Panc1 (cell line): ENCODE measurements around the gene DAPK1. TPM values are rescaled to one million over a fixed set of nuclear protein-coding genes. Genes with fewer than 3 reads are reported as not detected.

ENCODE experiments used
- ATAC-seq: fragments of 200-7000 bp; cut with Tn5 transposase; 2 replicates; pipeline ENCODE4 v1.9.1; 2020; ENCODE audit warnings: mild to moderate bottlenecking, moderate library complexity
- BruUV-seq: library from RNA; stranded (reverse); fragments of 400-500 nt; replicated peaks from 2 replicates; lab custom pipeline; 2021; lab: Mats Ljungman, UMichigan
- CTCF ChIA-PET: fragments of 300-600 bp; sonication (Branson Sonifier 250); formaldehyde crosslinking; loops from one replicate; lab custom pipeline; 2022; ENCODE audit warnings: antibody characterized with exemption; lab: Charles Lee
- POLR2A ChIA-PET: fragments of 300-600 bp; sonication (Branson Sonifier 250); formaldehyde crosslinking; loops from one replicate; lab custom pipeline; 2022; ENCODE audit warnings: antibody characterized with exemption; lab: Charles Lee
- DNase-seq: peaks from one replicate; pipeline ENCODE4 v3.0.0-alpha.2; 2010; ENCODE audit warnings: low read depth, low spot score
- H3K27ac ChIP-seq: 2 replicates; pipeline ENCODE4 v1.5.1; 2011; ENCODE audit warnings: mild to moderate bottlenecking, low read length, inconsistent platforms
- H3K27me3 ChIP-seq: fragments of 200-500 bp; sonication (Bioruptor generic); 2 replicates; pipeline ENCODE4 v1.6.0; 2014; ENCODE audit warnings: low read length, inconsistent platforms; ENCODE audit not compliant: control insufficient read depth, insufficient read depth
- H3K36me3 ChIP-seq: fragments of 200-500 bp; sonication (Bioruptor generic); 2 replicates; pipeline ENCODE4 v1.5.1; 2014; ENCODE audit warnings: inconsistent platforms, mild to moderate bottlenecking, low read length, moderate library complexity; ENCODE audit not compliant: control insufficient read depth, insufficient read depth
- H3K4me1 ChIP-seq: 2 replicates; pipeline ENCODE4 v1.5.1; 2011; ENCODE audit warnings: inconsistent platforms, mild to moderate bottlenecking, low read length, moderate library complexity; ENCODE audit not compliant: control insufficient read depth, insufficient read depth
- H3K4me3 ChIP-seq, 2 experiments: 2 replicates each; pipeline ENCODE4 v1.5.1; 2011 to 2012; ENCODE audit warnings: low read depth in 2 of 2, low read length in 2 of 2, mild to moderate bottlenecking in 2 of 2, inconsistent platforms in 1 of 2, moderate library complexity in 1 of 2
- H3K9me3 ChIP-seq: fragments of 200-500 bp; sonication (Bioruptor generic); 2 replicates; pipeline ENCODE4 v1.5.1; 2014; ENCODE audit warnings: low read depth, mild to moderate bottlenecking, inconsistent platforms, low read length, moderate library complexity; ENCODE audit not compliant: control insufficient read depth, insufficient read depth
- POLR2AphosphoS5 ChIP-seq: IDR thresholded peaks from 2 replicates; pipeline ENCODE4 v1.6.1; 2012; ENCODE audit warnings: mild to moderate bottlenecking, low read depth, low read length, moderate library complexity
- SIN3A ChIP-seq: IDR thresholded peaks from 2 replicates; pipeline ENCODE4 v1.6.1; 2012; ENCODE audit warnings: low read depth, mild to moderate bottlenecking, low read length, moderate library complexity, borderline replicate concordance; ENCODE audit not compliant: insufficient read depth
- TCF7L2 ChIP-seq: IDR thresholded peaks from 2 replicates; pipeline ENCODE4 v1.6.1; 2011; ENCODE audit warnings: mild to moderate bottlenecking, low read depth, low read length, inconsistent platforms
- in situ Hi-C: cut with HindIII; loops from 2 replicates; pipeline ENCODE4 v1.10.0; 2016; ENCODE audit warnings: low sequenced_read_pairs, low pct_unique_long_range_greater_than_20kb
- intact Hi-C: fragments of 100-400 bp; cut with micrococcal nuclease; formaldehyde crosslinking; loops from one replicate; pipeline ENCODE4 v1.10.0; 2022; ENCODE audit not compliant: unreplicated experiment
- total RNA-seq: library from RNA; stranded (reverse); gene quantifications from one replicate; pipeline ENCODE4 v1.2.1, GENCODE V29; 2021; ENCODE audit not compliant: unreplicated experiment
- TF ChIP-seq, protein P1 (sequence below): fragments of 450-650 bp; IDR thresholded peaks from 2 replicates; pipeline ENCODE4 v1.5.1; 2017; ENCODE audit warnings: mild to moderate bottlenecking
- TF ChIP-seq, protein P2 (sequence below), 2 experiments: IDR thresholded peaks; 2 replicates each; pipeline ENCODE4 v1.6.1; 2011 to 2012; ENCODE audit warnings: low read depth in 2 of 2, control low read depth in 1 of 2, low read length in 1 of 2, mild to moderate bottlenecking in 1 of 2, moderate library complexity in 1 of 2; ENCODE audit not compliant: insufficient read depth in 1 of 2

Gene DAPK1
- total RNA-seq, 1 experiment from 2014 or later = 0.87 TPM

DNA sequence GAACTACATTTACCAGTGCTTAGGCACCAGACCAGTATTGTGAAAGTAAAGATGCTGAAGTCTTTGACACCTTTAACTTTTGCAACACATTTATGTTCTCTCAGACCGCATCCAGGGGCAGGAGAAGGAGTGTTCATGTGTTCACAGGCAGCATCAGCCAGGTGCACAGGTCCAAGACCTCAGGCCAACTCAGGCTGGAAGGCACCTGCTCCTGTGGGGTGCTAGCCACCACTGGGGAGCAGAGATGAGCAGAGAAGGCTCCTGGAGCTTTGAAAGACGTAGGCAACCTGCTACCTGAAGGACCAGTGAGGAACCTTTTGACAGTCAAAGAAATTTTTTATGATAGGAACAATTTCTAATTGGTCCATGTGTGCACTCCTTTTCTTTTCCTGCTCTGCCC is 35.6 kb downstream of the DAPK1 start:
- intact Hi-C loops (no loop called here), in situ Hi-C loops (no loop called here)
- Histone ChIP-seq H3K27ac (no peak overlapping the region), H3K4me3 (no peak overlapping the region), H3K36me3 (no peaks in the 10 kb centered on the region), H3K4me1 (no peaks in the 10 kb centered on the region), H3K27me3 (no peaks in the 10 kb centered on the region), H3K9me3 (no peaks in the 10 kb centered on the region)
- DNase-seq (no peak), ATAC-seq (no peak)
- CTCF ChIA-PET = no interaction called here
- BruUV-seq = no TSS peak
- POLR2A ChIA-PET = no interaction called here
- TF ChIP-seq, protein P1, sequence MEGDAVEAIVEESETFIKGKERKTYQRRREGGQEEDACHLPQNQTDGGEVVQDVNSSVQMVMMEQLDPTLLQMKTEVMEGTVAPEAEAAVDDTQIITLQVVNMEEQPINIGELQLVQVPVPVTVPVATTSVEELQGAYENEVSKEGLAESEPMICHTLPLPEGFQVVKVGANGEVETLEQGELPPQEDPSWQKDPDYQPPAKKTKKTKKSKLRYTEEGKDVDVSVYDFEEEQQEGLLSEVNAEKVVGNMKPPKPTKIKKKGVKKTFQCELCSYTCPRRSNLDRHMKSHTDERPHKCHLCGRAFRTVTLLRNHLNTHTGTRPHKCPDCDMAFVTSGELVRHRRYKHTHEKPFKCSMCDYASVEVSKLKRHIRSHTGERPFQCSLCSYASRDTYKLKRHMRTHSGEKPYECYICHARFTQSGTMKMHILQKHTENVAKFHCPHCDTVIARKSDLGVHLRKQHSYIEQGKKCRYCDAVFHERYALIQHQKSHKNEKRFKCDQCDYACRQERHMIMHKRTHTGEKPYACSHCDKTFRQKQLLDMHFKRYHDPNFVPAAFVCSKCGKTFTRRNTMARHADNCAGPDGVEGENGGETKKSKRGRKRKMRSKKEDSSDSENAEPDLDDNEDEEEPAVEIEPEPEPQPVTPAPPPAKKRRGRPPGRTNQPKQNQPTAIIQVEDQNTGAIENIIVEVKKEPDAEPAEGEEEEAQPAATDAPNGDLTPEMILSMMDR = no peak

DNA sequence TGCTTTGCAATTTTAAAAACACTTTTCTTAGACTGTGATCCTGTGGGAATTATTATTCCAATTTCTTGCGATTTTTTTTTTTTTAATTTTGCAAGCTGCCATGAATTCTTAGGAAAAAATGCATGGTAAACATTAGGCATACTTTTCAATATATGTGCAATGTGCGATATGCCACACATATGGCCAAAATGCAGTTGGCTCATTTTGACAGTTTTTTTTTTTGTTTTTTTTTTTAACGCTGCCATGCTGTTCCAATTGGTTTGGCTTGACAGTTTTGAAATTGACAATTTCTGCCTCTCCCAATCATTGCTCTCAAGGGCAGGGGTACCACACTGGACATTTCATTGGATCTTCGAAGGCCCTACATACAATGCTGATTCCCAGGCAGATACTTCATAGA is 36.4 kb downstream of the DAPK1 start:
- Histone ChIP-seq H3K4me3 (no peak overlapping the region), H3K27me3 (no peaks in the 10 kb centered on the region), H3K36me3 (no peaks in the 10 kb centered on the region), H3K9me3 (no peaks in the 10 kb centered on the region), H3K4me1 (no peaks in the 10 kb centered on the region), H3K27ac (no peak overlapping the region)
- BruUV-seq = no TSS peak
- ChIA-PET CTCF (no interaction called here), POLR2A (no interaction called here)
- no peak for DNase-seq
- in situ Hi-C loops = no loop called here
- no peak for ATAC-seq
- TF ChIP-seq, protein P1 = no peak
- TF ChIP-seq SIN3A (no peak), TCF7L2 (no peak), POLR2AphosphoS5 (no peak)
- TF ChIP-seq, protein P2, sequence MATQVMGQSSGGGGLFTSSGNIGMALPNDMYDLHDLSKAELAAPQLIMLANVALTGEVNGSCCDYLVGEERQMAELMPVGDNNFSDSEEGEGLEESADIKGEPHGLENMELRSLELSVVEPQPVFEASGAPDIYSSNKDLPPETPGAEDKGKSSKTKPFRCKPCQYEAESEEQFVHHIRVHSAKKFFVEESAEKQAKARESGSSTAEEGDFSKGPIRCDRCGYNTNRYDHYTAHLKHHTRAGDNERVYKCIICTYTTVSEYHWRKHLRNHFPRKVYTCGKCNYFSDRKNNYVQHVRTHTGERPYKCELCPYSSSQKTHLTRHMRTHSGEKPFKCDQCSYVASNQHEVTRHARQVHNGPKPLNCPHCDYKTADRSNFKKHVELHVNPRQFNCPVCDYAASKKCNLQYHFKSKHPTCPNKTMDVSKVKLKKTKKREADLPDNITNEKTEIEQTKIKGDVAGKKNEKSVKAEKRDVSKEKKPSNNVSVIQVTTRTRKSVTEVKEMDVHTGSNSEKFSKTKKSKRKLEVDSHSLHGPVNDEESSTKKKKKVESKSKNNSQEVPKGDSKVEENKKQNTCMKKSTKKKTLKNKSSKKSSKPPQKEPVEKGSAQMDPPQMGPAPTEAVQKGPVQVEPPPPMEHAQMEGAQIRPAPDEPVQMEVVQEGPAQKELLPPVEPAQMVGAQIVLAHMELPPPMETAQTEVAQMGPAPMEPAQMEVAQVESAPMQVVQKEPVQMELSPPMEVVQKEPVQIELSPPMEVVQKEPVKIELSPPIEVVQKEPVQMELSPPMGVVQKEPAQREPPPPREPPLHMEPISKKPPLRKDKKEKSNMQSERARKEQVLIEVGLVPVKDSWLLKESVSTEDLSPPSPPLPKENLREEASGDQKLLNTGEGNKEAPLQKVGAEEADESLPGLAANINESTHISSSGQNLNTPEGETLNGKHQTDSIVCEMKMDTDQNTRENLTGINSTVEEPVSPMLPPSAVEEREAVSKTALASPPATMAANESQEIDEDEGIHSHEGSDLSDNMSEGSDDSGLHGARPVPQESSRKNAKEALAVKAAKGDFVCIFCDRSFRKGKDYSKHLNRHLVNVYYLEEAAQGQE (IDR thresholded peaks at IDR 0.05; ENCODE audit: insufficient read depth in 1 of 2, low read depth in 2 of 2, low read length in 1 of 2) = no peak
- intact Hi-C loops = no loop called here

DNA sequence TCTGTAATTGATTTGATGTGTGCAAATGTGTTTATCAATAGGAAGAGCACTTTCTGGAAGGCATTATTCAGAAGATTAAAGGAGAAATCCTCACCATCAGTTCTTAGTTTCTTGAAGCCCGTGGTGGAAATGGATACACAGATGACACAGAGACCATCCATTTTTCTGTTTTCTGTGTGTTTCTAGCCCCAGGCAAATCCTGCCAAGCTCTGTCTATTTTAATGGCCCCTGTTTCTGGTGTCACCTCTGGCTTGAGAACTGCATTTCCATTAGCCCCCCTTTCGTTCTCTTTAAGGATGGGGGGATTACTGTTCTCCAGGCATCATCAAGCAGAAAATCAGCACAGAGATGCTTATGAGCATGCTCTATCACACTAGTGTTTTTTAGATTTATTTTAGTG is 37.3 kb downstream of the DAPK1 start:
- ChIA-PET POLR2A (no interaction called here), CTCF (no interaction called here)
- Histone ChIP-seq H3K36me3 (no peaks in the 10 kb centered on the region), H3K4me1 (no peaks in the 10 kb centered on the region), H3K27me3 (no peaks in the 10 kb centered on the region), H3K4me3 (no peak overlapping the region), H3K27ac (no peak overlapping the region), H3K9me3 (no peaks in the 10 kb centered on the region)
- no peak for ATAC-seq
- BruUV-seq = no TSS peak
- in situ Hi-C loops = no loop called here
- TF ChIP-seq, protein P1 = no peak
- TF ChIP-seq SIN3A (no peak), POLR2AphosphoS5 (no peak), TCF7L2 (no peak)
- TF ChIP-seq, protein P2 (IDR thresholded peaks at IDR 0.05; ENCODE audit: insufficient read depth in 1 of 2, low read depth in 2 of 2, low read length in 1 of 2) = no peak
- no peak for DNase-seq
- intact Hi-C loops = no loop called here
